ENCODE measurements around the gene PCBD2. TPM values are rescaled to one million over a fixed set of nuclear protein-coding genes. Genes with fewer than 3 reads are reported as not detected.

The PCBD2 gene
- total RNA-seq, 2 experiments from 2014 or later = 5.2 to 5.8 TPM

DNA sequence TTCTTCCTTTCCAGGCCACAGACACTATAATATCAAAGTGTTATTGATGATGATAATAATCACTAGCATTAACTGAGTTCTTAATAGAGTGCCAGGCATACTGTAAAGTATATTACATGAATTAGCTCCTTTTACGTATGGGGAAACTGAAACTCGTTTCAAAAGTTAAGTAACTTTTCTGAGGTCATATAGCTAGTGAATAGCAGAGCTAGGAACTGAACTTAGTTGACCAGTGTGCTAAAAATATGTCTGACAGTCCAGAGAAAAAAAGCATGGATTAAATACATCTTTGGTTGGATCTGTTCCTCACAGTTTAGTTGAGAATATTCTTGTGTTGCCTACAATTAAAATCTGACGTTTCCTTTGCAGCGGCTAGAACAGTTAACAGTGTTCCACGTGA is 44.4 kb downstream of the PCBD2 start:
- Histone ChIP-seq H3K4me3 (ENCODE audit: low read length) (no peak overlapping the region), H3K4me1 (ENCODE audit: insufficient read depth, low read length) (no peaks in the 10 kb centered on the region), H3K9me3 (ENCODE audit: control insufficient read depth in 1 of 2, insufficient read depth in 1 of 2, low read length in 2 of 2) (peaks cover 6 to 8% of the 10 kb centered on the region in 2 experiments), H3K36me3 (ENCODE audit: insufficient read depth, low read length) (no peaks in the 10 kb centered on the region), H3K27ac (ENCODE audit: low read depth in 1 of 2, low read length in 2 of 2) (no peak overlapping the region), H3K27me3 (ENCODE audit: control insufficient read depth in 1 of 2, insufficient read depth in 2 of 2, low read length in 2 of 2) (no peaks in the 10 kb centered on the region)
- H3K9me3 Mint-ChIP-seq = no peaks in the 10 kb centered on the region
- ATAC-seq (ENCODE audit: poor library complexity) (no peak), DNase-seq (no peak)
- intact Hi-C loops (cut with DNase I, micrococcal nuclease) = no loop called here
- CTCF ChIA-PET = no interaction called here
- no peaks in the 10 kb centered on the region for H3K27me3 Mint-ChIP-seq
- TF ChIP-seq, protein P1, sequence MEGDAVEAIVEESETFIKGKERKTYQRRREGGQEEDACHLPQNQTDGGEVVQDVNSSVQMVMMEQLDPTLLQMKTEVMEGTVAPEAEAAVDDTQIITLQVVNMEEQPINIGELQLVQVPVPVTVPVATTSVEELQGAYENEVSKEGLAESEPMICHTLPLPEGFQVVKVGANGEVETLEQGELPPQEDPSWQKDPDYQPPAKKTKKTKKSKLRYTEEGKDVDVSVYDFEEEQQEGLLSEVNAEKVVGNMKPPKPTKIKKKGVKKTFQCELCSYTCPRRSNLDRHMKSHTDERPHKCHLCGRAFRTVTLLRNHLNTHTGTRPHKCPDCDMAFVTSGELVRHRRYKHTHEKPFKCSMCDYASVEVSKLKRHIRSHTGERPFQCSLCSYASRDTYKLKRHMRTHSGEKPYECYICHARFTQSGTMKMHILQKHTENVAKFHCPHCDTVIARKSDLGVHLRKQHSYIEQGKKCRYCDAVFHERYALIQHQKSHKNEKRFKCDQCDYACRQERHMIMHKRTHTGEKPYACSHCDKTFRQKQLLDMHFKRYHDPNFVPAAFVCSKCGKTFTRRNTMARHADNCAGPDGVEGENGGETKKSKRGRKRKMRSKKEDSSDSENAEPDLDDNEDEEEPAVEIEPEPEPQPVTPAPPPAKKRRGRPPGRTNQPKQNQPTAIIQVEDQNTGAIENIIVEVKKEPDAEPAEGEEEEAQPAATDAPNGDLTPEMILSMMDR (IDR thresholded peaks at IDR 0.05) = no peak
- H3K27ac Mint-ChIP-seq = no peak overlapping the region
- peaks cover 5% of the 10 kb centered on the region for H3K36me3 Mint-ChIP-seq (ENCODE audit: low read depth)
- H3K4me3 Mint-ChIP-seq = no peak overlapping the region
- POLR2A ChIA-PET = no interaction called here
- no peaks in the 10 kb centered on the region for H3K4me1 Mint-ChIP-seq (ENCODE audit: low read depth)

DNA sequence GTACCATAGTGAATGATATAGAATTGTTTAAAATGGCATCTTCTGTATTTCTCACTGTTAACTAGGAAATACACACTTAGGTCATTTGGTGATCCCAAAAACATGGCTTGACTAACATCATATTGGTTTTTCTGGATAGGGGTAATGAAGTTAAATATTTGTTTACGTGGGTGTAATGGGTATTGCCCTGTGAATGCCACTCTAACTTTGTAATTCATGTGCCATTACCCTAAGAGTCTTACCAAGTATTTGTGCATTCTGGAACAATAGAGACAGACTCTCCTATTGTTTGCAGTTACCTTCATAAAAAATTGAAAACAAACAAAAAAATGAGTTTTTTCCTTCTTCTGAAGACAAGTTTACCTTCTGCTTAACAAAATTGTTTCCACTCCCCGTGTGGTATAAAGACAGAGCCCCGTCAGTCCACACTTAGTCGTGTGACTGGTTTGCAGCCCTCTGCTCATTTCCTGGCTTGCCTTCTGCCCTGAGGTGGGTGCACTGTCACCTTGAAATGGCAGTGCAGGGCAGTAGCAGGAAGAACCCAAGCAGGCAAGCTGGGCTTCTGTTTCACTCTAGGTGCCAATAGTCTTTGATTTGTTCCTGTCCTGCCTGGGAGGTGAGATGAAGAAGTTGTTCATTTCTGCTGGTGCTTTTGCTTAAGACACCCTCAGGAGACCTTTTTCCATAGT is 53.1 kb downstream of the PCBD2 start:
- intact Hi-C loops (cut with DNase I, micrococcal nuclease) = no loop called here
- ATAC-seq (ENCODE audit: poor library complexity) (no peak), DNase-seq (no peak)
- CTCF ChIA-PET = no interaction called here
- Mint-ChIP-seq H3K27me3 (no peaks in the 10 kb centered on the region), H3K4me1 (ENCODE audit: low read depth) (peaks cover 10% of the 10 kb centered on the region), H3K27ac (peak overlapping the region; percentile 4), H3K4me3 (no peak overlapping the region), H3K36me3 (ENCODE audit: low read depth) (peaks cover 40% of the 10 kb centered on the region), H3K9me3 (peaks cover 2% of the 10 kb centered on the region)
- Histone ChIP-seq H3K4me1 (ENCODE audit: insufficient read depth, low read length) (peaks cover under 1% of the 10 kb centered on the region), H3K36me3 (ENCODE audit: insufficient read depth, low read length) (peaks cover 11% of the 10 kb centered on the region), H3K9me3 (ENCODE audit: control insufficient read depth in 1 of 2, insufficient read depth in 1 of 2, low read length in 2 of 2) (peaks cover 9 to 18% of the 10 kb centered on the region in 2 experiments), H3K27ac (ENCODE audit: low read depth in 1 of 2, low read length in 2 of 2) (no peak overlapping the region), H3K27me3 (ENCODE audit: control insufficient read depth in 1 of 2, insufficient read depth in 2 of 2, low read length in 2 of 2) (no peaks in the 10 kb centered on the region), H3K4me3 (ENCODE audit: low read length) (no peak overlapping the region)
- TF ChIP-seq, protein P1 (IDR thresholded peaks at IDR 0.05) = no peak
- POLR2A ChIA-PET = no interaction called here

DNA sequence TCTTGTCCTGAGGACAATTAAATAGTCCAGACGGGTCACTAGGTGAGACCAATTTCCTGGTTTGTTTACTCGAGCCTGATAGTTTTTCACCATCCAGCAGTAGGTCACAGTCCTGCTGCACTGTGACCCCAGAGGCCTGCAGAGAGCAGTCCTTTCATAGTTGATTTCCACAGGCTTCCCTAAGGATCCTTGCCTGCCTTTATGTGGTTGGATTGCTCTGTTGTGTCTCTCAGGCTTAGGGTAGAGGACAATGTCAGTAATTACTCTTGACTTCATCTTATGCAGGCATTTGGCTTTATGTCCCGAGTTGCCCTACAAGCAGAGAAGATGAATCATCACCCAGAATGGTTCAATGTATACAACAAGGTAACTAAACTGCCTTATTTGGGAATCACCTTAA is 53.8 kb downstream of the PCBD2 start:
- Histone ChIP-seq H3K4me1 (ENCODE audit: insufficient read depth, low read length) (peaks cover 5% of the 10 kb centered on the region), H3K27me3 (ENCODE audit: control insufficient read depth in 1 of 2, insufficient read depth in 2 of 2, low read length in 2 of 2) (no peaks in the 10 kb centered on the region), H3K27ac (ENCODE audit: low read depth in 1 of 2, low read length in 2 of 2) (no peak overlapping the region), H3K4me3 (ENCODE audit: low read length) (no peak overlapping the region), H3K9me3 (ENCODE audit: control insufficient read depth in 1 of 2, insufficient read depth in 1 of 2, low read length in 2 of 2) (peaks cover 8 to 13% of the 10 kb centered on the region in 2 experiments), H3K36me3 (ENCODE audit: insufficient read depth, low read length) (peaks cover 12% of the 10 kb centered on the region)
- Mint-ChIP-seq H3K36me3 (ENCODE audit: low read depth) (peaks cover 40% of the 10 kb centered on the region), H3K27ac (no peak overlapping the region), H3K27me3 (no peaks in the 10 kb centered on the region), H3K4me1 (ENCODE audit: low read depth) (peaks cover 17% of the 10 kb centered on the region), H3K4me3 (no peak overlapping the region), H3K9me3 (peaks cover 2% of the 10 kb centered on the region)
- intact Hi-C loops (cut with DNase I, micrococcal nuclease) = no loop called here
- DNase-seq (no peak), ATAC-seq (ENCODE audit: poor library complexity) (no peak)
- TF ChIP-seq, protein P1 (IDR thresholded peaks at IDR 0.05) = no peak
- POLR2A ChIA-PET = no interaction called here
- CTCF ChIA-PET = no interaction called here
